Measurements from ENCODE around the gene MYH9.

Gene MYH9

GRCh38 chr22:36366291-36366708, 21.5 kb downstream of the MYH9 start:
- no peak for DNase-seq

GRCh38 chr22:36365020-36365411, 22.8 kb downstream of the MYH9 start:
- no peak for DNase-seq

- no peak for DNase-seq
These were observed 23.3 kb downstream of the MYH9 start for GRCh38 chr22:36364255-36365019.

DNA sequence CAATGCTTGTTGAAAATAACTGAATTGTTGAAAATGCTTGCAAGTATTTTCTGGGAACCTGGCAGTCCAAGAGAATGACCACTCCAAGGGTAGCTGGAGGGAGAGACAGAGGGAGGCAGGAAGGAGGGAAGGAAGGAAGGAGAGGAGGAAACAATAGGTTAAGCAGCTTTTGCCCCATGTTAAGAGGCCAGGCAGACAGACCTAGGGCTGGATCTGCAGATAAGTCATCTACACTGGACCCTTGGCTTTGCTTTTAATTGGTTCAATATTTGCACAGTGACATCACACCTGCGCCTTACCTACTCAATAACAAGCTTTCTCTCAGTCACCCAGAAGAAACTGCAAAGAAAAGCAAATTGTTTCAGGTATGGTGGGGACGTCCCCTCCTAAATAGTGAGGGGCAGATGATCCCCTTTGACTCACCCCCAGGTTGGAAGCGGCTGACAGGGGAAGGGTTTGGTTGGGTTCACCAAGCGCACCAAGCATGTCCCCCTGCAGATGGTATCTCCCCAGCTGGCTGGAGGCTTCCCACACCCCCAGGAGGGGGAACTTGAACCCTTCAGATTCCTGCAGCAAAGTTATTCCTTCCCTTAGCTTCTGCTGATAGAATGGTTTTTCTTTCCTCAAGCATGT, 24.3 kb downstream of the MYH9 start:
- DNase-seq = no peak

DNA sequence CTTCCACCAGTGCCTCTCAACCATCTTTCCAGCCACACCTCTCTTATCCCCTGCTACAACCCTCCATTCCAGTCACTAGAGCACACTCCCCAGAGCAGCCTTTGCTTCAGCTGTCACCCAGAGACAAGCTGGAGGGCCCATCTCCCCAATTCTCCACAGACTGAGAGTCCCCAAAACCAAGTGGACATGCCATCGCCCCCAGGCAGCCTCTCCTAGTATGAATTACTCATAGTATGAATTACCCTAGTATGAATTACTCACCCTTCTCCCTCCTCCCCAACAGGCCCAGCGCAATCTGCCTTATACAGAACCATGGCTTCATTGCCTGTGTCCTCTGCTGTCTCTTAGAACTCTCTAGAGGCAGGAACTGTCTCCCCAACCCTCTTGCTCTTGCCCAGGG, 24.8 kb downstream of the MYH9 start:
- DNase-seq = no peak

DNA sequence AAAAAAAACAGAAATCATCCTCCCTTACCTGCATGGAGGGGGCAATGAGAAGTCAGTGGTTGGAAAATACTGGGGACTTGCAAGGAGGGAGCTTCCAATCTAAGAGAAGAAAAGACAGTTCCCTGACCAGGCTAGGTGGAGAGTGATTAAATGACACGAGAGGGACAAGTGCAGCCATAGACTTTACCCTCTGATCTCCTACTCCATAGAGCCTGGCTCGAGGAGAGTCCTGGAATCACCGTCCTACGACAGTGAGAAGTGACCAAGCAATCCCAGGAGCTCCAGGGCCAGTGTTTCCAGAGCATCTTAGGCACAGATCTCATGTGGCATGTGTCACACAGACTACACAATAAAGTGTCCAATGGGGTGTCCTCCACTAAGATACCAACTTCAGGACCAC, 25.7 kb downstream of the MYH9 start:
- DNase-seq = no peak

DNA sequence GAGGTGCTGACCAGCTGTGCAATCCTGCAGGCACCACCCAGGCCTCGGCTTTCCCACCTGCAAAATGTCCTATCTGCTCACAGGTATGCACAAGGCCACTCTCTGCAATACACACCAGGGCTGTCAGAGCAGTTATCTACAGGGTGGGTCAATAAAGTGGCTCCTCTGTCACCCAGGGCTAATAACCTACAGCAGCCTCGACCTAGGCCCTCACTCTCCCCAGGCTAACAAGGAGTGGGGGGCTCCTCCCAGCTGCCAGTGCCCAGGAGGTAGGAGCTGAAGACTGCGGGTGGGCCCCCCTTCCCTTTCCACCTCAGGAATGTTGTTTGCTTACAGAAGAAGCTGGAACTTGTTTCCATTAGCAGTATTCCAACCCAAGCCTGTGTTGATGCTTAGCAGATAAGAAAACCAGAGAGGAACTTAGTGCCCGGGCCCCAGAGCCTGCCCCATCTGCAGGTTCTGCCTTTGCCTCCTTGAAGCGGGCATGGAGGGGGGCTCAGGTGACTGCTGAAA, 26.8 kb downstream of the MYH9 start:
- DNase-seq = no peak

DNA sequence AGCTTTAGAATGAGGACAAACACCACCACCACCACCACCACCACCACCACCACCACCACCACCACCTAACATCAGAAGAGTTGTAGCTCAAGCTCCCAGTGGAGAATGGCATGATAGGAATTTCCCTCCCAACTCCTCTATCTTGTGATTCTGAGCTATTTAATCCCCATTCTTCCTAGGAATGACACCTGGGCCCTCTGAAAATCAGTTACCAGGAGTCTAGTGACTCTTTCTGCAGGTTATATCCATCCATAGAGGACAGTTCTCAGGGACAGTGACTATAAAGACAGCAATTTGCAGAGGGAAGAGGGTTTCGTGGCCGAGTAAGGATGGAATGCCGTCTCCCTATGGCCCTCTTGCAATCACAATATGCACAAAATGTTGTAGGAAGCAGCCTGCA, 27.8 kb downstream of the MYH9 start:
- DNase-seq = no peak

DNA sequence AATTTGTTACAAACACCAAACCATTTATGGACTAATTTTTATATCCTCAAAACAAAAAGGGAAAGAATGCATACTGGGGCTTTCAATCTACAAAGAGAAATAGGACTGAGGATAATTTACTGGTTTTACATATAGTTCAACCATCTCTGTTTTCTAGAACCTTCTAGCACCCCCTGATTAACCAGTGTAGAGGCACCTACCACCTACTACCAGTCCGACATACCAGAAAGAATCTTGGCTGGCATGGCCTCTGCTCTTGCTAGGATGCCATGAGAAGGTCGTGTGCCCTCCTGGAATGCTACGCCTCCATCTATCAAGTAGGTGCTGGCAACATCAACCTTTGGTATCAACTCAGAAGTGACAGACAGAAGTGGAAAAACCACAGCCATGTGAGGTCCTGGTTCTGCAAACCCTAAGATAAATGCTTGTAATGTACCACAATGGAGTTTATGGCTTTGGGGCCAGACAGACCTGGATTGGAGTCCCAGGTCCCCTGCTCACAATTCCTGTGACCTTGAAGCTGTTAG, 28.2 kb downstream of the MYH9 start:
- DNase-seq = no peak

GRCh38 chr22:36358533-36359469, 29.0 kb downstream of the MYH9 start:
- DNase-seq = no peak

DNA sequence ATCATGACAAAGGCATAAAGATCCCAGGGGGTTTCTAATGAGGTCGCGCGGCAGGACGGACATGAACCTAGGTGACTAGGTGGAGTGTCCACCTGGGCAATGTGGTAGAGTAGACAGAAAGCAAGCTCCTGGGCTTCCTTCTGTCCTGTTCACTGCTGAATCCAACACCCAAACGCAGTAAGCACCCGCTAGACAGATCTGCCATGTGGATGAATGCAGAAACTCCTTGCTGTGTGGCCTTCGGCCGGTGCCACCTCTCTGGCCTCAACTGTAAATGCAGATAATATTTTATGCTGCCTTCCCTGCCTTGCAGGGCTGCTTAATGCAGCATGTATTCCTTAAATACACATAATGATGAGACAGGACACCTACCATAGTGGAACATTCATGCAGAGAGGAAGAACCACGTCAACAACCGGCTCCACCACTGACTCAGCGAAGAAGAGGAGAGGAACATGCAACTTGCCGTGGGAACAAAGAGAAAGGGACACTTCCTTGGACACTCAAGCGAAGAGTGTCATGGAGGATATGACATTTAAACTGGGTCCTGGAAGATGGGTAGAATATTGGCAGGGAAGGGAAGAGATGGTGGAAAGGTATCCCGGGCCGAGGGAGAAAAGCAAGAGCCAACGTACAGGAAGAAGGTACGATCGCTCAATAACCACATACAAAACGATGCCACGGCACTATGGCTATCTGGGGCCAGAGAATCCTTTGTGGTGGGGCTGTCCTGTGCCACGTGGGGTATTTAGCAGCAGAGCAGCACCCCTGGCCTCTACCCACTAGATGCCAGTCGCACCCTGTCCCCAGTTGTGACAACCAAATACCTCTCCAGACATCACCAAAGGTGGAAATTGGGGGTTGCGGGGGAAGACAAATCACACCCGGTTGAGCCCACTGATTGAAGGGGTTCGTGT, 30.8 kb downstream of the MYH9 start:
- DNase-seq = no peak

GRCh38 chr22:36355894-36356293, 31.9 kb downstream of the MYH9 start:
- no peak for DNase-seq

DNA sequence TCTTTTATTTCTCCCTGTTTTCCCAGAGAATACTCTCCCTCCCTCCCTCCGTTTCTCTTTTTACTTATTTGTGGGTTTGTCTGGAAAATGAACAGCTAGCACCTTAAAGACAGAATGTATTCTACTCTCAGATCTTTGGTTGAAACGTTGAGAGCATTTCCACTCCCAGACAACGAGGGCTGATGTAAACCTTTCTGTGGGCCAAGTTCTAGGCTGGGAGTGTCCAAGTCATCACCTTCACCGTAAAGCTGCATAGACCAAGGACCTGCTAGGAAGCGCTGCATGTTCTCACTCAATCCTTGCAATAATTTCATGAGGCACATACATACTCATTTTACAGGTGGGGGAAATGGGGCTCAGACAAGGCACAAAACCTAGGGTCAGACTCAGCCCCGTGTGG, 32.4 kb downstream of the MYH9 start:
- no peak for DNase-seq

DNA sequence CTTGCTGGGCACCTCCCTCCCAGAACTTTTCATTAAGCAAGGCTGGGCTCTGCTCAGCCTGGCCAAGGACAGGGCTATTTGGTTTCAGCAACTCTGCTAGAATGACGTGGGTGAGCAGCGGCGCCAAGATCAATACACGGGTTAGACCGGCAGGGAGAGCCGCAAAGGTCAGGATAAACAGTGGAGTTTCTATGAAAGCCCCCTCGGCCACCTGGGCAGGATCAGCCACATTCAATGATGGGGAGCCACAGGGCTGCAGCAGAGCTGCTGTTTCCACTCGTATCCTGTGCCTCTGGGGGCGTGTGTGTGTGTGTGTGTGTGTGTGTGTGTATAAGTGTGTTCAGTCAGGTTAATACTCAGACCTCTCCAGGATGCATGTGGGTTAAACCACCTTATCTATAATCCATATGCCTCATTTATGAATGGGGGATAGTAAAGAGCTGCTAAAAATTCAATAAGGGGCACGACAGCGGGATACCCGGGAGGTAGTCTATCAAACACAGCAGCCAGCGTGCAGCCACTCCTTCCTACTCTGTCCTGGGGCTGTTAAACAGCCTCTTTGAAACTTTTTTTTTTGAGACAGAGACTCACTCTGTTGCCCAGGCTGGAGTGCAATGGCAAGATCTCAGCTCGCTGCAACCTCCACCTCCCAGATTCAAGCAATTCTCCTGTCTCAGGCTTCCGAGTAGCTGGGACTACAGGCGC, 34.8 kb downstream of the MYH9 start:
- DNase-seq = no peak

DNA sequence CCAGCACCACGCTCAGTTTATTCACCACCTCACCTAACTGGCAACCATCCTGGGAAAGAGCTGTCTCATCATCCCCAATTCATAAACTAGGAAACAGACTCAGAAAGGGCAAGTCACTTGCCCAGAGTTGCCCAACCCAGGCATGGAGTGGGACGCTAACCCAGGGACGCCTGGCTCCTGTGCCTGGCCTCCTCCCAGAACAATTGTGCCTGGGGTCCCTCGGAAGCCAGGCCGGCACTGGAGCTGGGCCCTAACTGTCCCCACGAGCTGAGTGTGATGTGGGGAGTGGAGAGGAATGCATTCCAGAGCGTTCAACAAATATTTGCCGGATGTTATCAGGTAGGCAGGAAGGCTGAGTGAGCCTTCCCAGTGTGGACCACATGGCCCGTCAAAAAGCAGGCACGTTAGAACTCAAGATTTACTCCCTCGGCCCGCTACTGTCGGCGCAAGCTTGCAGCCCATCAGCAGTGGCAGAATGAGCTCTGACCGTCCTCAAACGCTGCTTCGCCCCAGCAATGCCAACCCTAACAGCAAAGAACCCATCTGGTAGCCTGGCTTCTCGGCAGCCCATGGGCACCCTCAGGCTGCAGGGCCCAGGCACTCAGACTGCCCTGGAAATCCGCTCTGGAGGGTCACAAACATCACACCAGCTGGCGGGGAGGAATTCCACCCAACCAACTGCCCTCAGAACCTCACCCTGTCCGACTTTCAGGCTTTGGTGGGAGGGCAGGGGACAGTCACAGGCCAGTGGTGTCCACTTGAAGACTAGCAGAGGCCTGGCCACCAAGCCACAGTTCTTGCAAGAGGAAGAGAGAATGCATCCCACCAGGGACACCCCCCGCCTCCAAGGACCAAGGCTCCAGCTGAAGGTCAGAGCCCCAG, 35.6 kb downstream of the MYH9 start:
- DNase-seq = no peak

DNA sequence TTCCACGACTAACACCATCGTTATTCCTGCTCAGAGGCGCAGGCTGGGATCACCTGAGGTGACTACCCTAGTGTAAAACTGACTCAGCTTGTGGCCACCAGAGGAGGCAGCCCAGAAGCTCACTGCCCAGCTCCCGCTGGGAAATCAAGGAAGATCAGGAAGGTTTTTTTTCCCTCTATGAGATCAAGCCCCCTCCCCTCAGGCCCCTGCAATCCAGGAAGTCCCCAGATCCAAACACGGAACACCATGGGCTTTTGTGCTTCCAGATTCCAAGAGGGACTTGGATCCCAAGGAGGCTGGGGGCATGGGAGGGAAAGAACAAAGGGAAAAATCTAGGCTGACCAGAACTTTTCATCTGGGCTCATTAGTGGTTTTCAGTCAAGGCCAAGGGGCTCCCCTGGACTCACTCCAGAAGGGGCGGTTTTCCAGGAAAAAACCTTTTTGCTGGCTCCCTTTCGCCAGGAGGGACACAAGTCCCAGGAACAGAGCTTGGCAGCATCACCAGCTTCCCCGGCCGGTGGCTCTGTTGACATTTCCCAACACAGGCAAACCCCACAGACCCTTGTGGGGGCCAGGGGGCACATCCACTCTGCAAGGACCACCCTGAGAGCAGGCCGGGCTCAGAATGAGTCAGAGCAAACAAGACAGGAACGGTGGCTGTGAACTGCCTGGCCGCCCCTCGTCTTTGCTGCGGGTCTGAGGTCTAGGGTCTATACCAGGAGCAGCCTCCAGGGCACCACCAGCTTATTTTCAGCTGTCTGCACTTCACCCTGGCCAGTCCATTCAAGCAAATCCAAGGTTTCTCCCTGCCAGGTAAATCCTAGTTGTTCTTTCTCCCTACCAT, 36.8 kb downstream of the MYH9 start:
- no peak for DNase-seq

DNA sequence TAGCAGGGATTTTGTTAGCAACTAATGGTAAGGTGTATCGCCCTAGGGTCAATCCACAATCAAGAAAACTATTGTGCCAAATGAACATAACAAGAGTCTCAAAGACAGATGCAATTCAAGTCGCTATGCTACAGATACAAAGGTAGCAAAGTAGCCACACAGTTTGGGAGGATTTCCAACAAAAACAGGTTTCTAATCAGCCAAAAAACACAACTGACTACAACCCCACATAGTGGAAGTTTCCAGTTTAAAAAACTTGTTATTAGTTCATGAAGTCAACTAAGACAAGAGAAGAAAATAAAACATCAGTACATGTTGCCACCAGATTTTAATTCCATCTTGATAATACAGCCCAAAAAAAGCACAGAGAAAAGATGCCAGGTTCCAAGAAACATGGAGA, 38.0 kb downstream of the MYH9 start:
- no peak for DNase-seq

- DNase-seq = no peak
These were observed 39.0 kb downstream of the MYH9 start for GRCh38 chr22:36348760-36349159.

GRCh38 chr22:36347094-36347493, 40.7 kb downstream of the MYH9 start:
- no peak for DNase-seq
